WERI-Rb-1 (cell line): Measurements from ENCODE around the gene PCIF1.
A peak's percentile ranks its signal among the peaks of the same experiment; 100 is the strongest.

Experiments used
- DNase-seq: peaks from one replicate; pipeline ENCODE4 v3.0.0-alpha.2; 2020
- H3K27ac ChIP-seq: fragments of 250-450 bp; sonication (Bioruptor Pico); 2 replicates; pipeline ENCODE4 v1.5.1; 2020; ENCODE audit warnings: mild to moderate bottlenecking, moderate library complexity
- H3K27me3 ChIP-seq: fragments of 250-450 bp; sonication (Bioruptor Pico); 2 replicates; pipeline ENCODE4 v1.5.1; 2021; ENCODE audit warnings: mild to moderate bottlenecking, low read depth, moderate library complexity; ENCODE audit not compliant: insufficient read depth, severe bottlenecking
- H3K36me3 ChIP-seq: fragments of 250-450 bp; sonication (Bioruptor Pico); 2 replicates; pipeline ENCODE4 v1.5.1; 2020; ENCODE audit warnings: mild to moderate bottlenecking, moderate library complexity
- H3K4me3 ChIP-seq: 2 replicates; pipeline ENCODE4 v1.5.1; 2011; ENCODE audit warnings: low read depth, mild to moderate bottlenecking, control low read depth, low read length
- H3K9me3 ChIP-seq: fragments of 250-450 bp; sonication (Bioruptor Pico); 2 replicates; pipeline ENCODE4 v1.5.1; 2021; ENCODE audit warnings: mild to moderate bottlenecking, moderate library complexity; ENCODE audit not compliant: severe bottlenecking
- CTCF ChIP-seq: IDR thresholded peaks from 2 replicates; pipeline ENCODE4 v1.5.1; 2011; ENCODE audit warnings: low read depth, mild to moderate bottlenecking, control low read depth, inconsistent platforms, low read length

PCIF1 gene

DNA sequence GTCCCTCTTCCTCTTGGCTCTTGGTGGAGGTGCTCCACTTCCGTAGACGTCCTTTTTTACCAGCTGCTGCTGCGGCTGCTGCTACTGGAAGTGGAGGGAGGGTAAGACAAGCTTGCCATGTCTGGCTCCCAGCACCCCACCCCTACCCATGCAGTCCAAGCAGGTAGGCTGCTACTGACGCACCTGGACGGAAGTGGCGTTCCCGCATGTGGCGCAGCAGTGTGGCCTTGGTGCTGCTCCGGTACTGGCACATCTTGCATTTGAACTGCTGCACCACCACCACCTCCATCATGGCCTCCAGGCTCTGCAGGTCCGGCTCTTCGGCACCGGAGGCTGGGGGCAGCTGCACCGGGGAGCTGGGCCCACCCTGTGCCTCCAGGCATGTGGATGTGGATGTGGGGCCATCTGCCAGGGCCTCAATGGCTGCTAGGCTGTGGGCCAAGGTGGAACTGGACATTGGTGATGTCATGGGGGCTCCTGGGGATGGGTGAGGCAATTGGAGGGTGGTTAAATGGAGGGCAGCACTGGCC, 33.1 kb downstream of the PCIF1 start:
- TF ChIP-seq CTCF, result no peak
- no peak for DNase-seq
- Histone ChIP-seq H3K4me3 (no peak overlapping the region), H3K9me3 (no peaks in the 10 kb centered on the region), H3K27me3 (no peaks in the 10 kb centered on the region), H3K27ac (no peak overlapping the region), H3K36me3 (peaks cover 51% of the 10 kb centered on the region)

GRCh38 chr20:45968081-45968671, 33.7 kb downstream of the PCIF1 start:
- no peak overlapping the region for H3K27ac ChIP-seq
- no peaks in the 10 kb centered on the region for H3K9me3 ChIP-seq
- no peak overlapping the region for H3K4me3 ChIP-seq
- no peak for DNase-seq
- no peak for TF ChIP-seq CTCF
- peaks cover 49% of the 10 kb centered on the region for H3K36me3 ChIP-seq
- no peaks in the 10 kb centered on the region for H3K27me3 ChIP-seq

GRCh38 chr20:45968801-45969711, 34.6 kb downstream of the PCIF1 start:
- Histone ChIP-seq H3K4me3 (no peak overlapping the region), H3K27me3 (no peaks in the 10 kb centered on the region), H3K36me3 (peaks cover 42% of the 10 kb centered on the region), H3K27ac (no peak overlapping the region), H3K9me3 (no peaks in the 10 kb centered on the region)
- TF ChIP-seq CTCF, result no peak
- DNase-seq, result no peak

GRCh38 chr20:45969712-45970634, 35.5 kb downstream of the PCIF1 start:
- H3K36me3 ChIP-seq, result peaks cover 38% of the 10 kb centered on the region
- DNase-seq, result peak; percentile 41
- no peak overlapping the region for H3K4me3 ChIP-seq
- no peaks in the 10 kb centered on the region for H3K9me3 ChIP-seq
- no peaks in the 10 kb centered on the region for H3K27me3 ChIP-seq
- H3K27ac ChIP-seq, result no peak overlapping the region
- peak; percentile 76 for TF ChIP-seq CTCF

- Histone ChIP-seq H3K27me3 (no peaks in the 10 kb centered on the region), H3K4me3 (peak overlapping the region; percentile 97), H3K27ac (peak overlapping the region; percentile 100), H3K36me3 (peaks cover 31% of the 10 kb centered on the region), H3K9me3 (no peaks in the 10 kb centered on the region)
- DNase-seq, result no peak
- no peak for TF ChIP-seq CTCF
Observed at GRCh38 chr20:45970646-45971424, 36.4 kb downstream of the PCIF1 start.
